ENCODE measurements around the gene KCND1.
A peak's percentile ranks its signal among the peaks of the same experiment; 100 is the strongest.

Gene KCND1

DNA sequence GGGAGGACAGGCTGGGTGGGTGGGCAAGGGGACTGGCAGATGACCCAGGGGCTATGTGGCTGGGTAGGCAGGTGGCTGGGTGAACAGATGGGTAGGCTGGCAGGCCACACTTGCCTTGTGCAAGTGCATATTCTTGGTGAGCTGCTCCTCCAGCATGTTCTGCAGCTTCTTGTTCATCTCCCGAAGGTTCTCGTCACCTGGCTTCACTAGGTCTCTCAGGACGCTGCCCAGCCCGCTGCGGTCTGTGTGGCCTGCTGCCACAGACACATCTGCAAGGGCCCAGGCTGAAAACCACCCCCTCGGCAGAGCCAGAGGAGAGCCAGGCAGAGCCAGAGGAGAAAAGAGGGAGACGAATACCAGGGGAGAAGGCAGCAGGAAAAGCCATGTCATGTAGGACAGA, 3.4 kb upstream of the KCND1 start:
- DNase-seq (ENCODE audit: low spot score), result no peak
- no peak overlapping the region for H3K27ac ChIP-seq
- no peak overlapping the region for H3K4me3 ChIP-seq
- TF ChIP-seq, protein P1, sequence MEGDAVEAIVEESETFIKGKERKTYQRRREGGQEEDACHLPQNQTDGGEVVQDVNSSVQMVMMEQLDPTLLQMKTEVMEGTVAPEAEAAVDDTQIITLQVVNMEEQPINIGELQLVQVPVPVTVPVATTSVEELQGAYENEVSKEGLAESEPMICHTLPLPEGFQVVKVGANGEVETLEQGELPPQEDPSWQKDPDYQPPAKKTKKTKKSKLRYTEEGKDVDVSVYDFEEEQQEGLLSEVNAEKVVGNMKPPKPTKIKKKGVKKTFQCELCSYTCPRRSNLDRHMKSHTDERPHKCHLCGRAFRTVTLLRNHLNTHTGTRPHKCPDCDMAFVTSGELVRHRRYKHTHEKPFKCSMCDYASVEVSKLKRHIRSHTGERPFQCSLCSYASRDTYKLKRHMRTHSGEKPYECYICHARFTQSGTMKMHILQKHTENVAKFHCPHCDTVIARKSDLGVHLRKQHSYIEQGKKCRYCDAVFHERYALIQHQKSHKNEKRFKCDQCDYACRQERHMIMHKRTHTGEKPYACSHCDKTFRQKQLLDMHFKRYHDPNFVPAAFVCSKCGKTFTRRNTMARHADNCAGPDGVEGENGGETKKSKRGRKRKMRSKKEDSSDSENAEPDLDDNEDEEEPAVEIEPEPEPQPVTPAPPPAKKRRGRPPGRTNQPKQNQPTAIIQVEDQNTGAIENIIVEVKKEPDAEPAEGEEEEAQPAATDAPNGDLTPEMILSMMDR (IDR thresholded peaks at IDR 0.05), result no peak

DNA sequence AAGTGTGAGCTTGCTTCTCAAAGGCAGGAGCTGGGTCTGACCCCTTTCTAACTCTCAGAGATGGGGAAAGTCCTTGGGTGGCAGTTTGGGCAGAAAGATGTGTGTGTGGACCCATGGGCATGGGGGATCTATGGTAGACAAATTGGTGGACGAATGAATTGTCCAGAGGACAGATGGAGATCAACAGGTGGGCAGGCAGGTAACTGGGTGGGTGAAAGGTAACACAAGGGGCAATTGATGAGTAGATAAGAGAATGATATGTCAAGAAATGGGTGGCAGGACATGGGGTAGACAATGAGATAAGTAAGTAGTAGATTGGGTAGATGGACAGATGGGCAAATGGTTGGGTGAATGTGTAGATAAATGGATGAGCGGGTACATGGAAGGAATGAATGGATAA, 2.9 kb upstream of the KCND1 start:
- no peak for DNase-seq (ENCODE audit: low spot score)
- Histone ChIP-seq H3K4me3 (no peak overlapping the region), H3K27ac (no peak overlapping the region)
- TF ChIP-seq, protein P1 (IDR thresholded peaks at IDR 0.05), result no peak

DNA sequence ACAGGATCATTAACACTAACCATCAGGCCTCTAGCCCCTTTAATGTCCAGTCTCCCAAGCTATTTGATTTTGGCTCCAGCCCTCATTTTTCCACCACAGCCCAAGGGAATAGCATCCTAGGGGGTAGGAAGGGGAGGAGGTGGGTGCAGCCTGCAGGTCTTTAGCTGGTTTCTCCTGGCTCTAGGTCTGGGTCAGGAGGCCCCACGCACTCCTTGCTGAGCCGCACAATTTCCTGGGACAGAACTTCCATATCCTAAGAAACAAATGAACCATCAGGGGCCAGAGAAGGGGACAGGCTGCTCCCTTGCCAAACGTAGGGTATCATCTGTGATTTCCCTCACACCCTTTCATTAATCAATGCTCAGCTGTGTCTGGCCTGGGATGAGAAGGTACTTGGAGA, 2.4 kb upstream of the KCND1 start:
- TF ChIP-seq, protein P1 (IDR thresholded peaks at IDR 0.05), result no peak
- Histone ChIP-seq H3K27ac (no peak overlapping the region), H3K4me3 (no peak overlapping the region)
- no peak for DNase-seq (ENCODE audit: low spot score)

DNA sequence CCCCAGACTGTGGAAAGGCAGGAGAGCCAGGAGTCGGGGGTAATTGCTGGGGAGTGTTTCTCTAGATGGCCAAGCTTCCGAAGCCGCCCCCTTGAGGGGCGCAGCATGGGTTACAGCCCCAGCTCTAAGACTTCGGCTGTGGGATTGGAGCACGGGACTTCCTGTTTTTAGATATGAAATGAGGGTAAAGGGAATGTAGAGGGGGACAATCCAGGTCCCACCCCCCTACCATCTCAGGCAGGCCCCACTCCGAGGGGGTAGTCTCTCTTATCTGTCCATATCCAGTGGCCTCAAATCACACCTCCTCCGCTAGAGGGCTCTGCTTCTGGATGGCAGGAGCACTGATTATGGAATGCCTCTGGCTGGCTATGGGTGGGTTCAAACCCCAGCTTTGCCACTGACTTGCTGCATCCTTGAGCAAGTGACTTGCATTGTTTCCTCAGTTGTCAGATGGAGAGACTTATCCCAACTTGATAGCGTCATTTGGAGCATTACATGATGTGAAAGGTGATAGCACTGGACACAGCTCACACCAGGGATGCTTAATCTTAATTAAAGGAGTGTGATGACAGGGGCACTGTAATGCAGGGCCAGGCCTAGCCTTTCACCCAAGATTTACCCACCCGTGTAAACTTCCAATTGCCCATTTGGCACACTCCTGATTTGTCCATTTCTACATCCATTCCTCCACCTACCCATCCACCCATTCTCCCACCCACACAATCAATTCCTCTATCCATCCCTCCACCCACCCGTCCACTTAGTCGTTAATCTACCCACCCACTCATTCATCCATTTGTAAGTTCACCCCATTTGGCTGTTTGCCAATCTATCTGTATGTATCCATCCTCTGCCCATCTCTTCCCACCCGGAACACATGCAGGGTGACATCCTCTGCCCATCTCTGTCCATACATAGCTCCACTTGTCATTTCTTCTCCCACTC, 848 bp upstream of the KCND1 start:
- DNase-seq (ENCODE audit: low spot score), result no peak
- TF ChIP-seq, protein P1 (IDR thresholded peaks at IDR 0.05), result no peak
- peak overlapping the region; percentile 70 for H3K4me3 ChIP-seq
- peak overlapping the region; percentile 27 to 85 for H3K27ac ChIP-seq

DNA sequence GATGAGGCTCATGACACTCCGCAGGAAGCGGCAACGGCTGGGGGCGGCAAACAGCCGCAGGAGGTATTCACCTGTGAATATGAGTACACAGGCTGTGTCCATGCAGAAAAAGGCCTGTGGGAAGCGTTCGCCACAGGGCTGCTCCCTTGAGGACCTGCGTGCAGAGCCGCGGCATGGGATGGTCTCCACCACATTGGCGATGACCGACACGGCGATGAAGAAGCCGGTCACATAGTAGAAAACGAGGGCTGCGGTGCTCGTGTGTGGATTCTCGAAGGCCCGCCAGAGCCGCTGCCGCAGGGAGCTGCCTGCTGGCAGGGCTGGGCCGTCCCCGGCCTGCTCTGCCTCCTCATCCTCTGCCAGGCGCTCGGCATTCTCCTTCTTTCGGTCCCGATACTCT, 2.2 kb downstream of the KCND1 start:
- DNase-seq (ENCODE audit: low spot score), result no peak
- TF ChIP-seq, protein P1 (IDR thresholded peaks at IDR 0.05), result no peak
- no peak overlapping the region for H3K27ac ChIP-seq
- H3K4me3 ChIP-seq, result no peak overlapping the region

DNA sequence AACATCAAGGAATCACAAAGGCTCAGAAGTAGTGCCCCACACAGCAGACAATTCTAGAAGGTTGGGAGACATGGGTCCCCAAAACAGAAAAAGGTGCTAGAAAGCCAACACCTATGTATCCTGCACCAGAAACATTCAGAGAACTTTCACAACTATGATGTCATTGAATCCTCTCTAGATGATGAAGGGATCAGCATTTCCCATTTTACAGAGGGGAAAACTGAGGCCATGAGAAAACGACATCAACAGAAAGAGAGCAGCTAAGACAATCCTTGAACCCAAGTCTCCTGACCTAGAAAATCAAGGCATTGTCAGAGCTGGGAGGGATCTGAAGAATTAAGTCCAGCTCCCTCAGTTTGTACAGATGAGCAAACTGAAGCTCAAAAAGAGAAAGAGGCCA, 3.3 kb downstream of the KCND1 start:
- H3K4me3 ChIP-seq, result no peak overlapping the region

More for the DNA sequence above, 3.3 kb downstream of the KCND1 start:
- TF ChIP-seq, protein P1 (IDR thresholded peaks at IDR 0.05), result no peak
- DNase-seq (ENCODE audit: low spot score), result no peak
- H3K27ac ChIP-seq, result no peak overlapping the region
